Ovary (tissue), 9 donors: ENCODE data around the gene PARD3. TPM values are rescaled to one million over a fixed set of nuclear protein-coding genes. Genes with fewer than 3 reads are reported as not detected.

Experiments
- DNase-seq, 5 donors: peaks; one replicate each; pipeline ENCODE4 v3.0.0-alpha.2; 2019 to 2020
- H3K27ac ChIP-seq, 2 donors: fragments of 200-600 bp; one replicate each; pipeline versions ENCODE4 v1.5.1 to v1.8.0; 2019 to 2022
- H3K27me3 ChIP-seq: fragments of 200-600 bp; one replicate; pipeline ENCODE4 v1.8.0; 2022
- H3K36me3 ChIP-seq: fragments of 200-600 bp; sonication (generic); one replicate; pipeline ENCODE4 v1.5.1; 2019
- H3K4me1 ChIP-seq: one replicate; pipeline ENCODE4 v1.8.1; 2013; ENCODE audit warnings: mild to moderate bottlenecking, moderate library complexity; ENCODE audit not compliant: insufficient read depth
- H3K4me3 ChIP-seq: fragments of 200-600 bp; sonication (generic); one replicate; pipeline ENCODE4 v1.5.1; 2017
- H3K9me3 ChIP-seq, 2 donors: fragments of 200-600 bp in 1 of 2; sonication (generic) in 1 of 2; one replicate each; pipeline versions ENCODE4 v1.5.1 to v1.8.1; 2013 to 2019; ENCODE audit warnings: mild to moderate bottlenecking in 1 of 2, moderate library complexity in 1 of 2
- EP300 ChIP-seq: sonication (generic); formaldehyde crosslinking; IDR thresholded peaks from one replicate; pipeline ENCODE4 v1.6.1; 2017; ENCODE audit warnings: antibody characterized with exemption
- POLR2A ChIP-seq: fragments of 450-650 bp; IDR thresholded peaks from one replicate; pipeline ENCODE4 v1.6.1; 2017; ENCODE audit warnings: antibody characterized with exemption, mild to moderate bottlenecking, moderate library complexity
- WGBS, 3 donors: extraction: QIAGEN DNeasy Blood & Tissue Kit in 1 of 3; methylation state at CpG; one replicate each; pipeline versions ENCODE4 v1.1.5 to v1.1.7; 2013 to 2017; 5-methylcytosine and 5-hydroxymethylcytosine counted together
- intact Hi-C, 4 donors: fragments of 100-400 bp; cut with DNase I; formaldehyde crosslinking; loops; one replicate each; pipeline versions ENCODE4 v1.11.0 to v1.15.1; 2022 to 2023
- polyA plus RNA-seq, 2 donors: library from polyadenylated mRNA; stranded (reverse); fragments of 200-250 nt in 1 of 2; fragments of 350-450 nt in 1 of 2; fragmentation: Illumina TruSeq in 1 of 2; extraction: RNeasy Lipid Tissue Mini Kit (QIAGEN cat#74804) in 1 of 2; gene quantifications; one replicate each; pipeline ENCODE4 v1.2.3, GENCODE V29; 2013 to 2014
- total RNA-seq, 7 donors: library from RNA; depleted of rRNA in 2 of 7; stranded (reverse); fragments of >200 nt in 2 of 7; fragmentation: NEBNext Ultra II Directional in 3 of 7; extraction: Animal tissue kit (Norgen Biotek cat#: 25700) in 3 of 7; gene quantifications; one replicate each; pipeline versions ENCODE4 v1.1.0 to v1.2.4, GENCODE V29; 2016 to 2023
- TF ChIP-seq, protein P1 (sequence below), 3 donors: fragments of 450-650 bp in 2 of 3; fragments of 200-600 bp in 1 of 3; IDR thresholded peaks; one replicate each; pipeline versions ENCODE4 v1.5.1 to v1.8.0; 2016 to 2022; ENCODE audit warnings: antibody characterized with exemption in 3 of 3, mild to moderate bottlenecking in 1 of 3
- donor health status: DM: no; HTN: no; CAD: no; lungs with moderate emphysema.
- donor health status: DM: no; HTN: no; CAD: no.
- donor health status: Bipolar disorder and iron deficiency.
- donor health status: DM: yes; HTN: yes; CAD: no.
- donor health status: DM: no; HTN: no; CAD: no.
- donor health status: DM: yes; HTN: yes; CAD: no.

The PARD3 gene
- total and polyA plus RNA-seq, 9 donors: 31.8 to 92.3 (median 67.1) TPM

- 81 to 91% (median 82%) methylated on average over 11 of the region's 11 CpGs for WGBS, 3 donors
- TF ChIP-seq EP300: no peak
- TF ChIP-seq POLR2A: no peak
- TF ChIP-seq, protein P1, sequence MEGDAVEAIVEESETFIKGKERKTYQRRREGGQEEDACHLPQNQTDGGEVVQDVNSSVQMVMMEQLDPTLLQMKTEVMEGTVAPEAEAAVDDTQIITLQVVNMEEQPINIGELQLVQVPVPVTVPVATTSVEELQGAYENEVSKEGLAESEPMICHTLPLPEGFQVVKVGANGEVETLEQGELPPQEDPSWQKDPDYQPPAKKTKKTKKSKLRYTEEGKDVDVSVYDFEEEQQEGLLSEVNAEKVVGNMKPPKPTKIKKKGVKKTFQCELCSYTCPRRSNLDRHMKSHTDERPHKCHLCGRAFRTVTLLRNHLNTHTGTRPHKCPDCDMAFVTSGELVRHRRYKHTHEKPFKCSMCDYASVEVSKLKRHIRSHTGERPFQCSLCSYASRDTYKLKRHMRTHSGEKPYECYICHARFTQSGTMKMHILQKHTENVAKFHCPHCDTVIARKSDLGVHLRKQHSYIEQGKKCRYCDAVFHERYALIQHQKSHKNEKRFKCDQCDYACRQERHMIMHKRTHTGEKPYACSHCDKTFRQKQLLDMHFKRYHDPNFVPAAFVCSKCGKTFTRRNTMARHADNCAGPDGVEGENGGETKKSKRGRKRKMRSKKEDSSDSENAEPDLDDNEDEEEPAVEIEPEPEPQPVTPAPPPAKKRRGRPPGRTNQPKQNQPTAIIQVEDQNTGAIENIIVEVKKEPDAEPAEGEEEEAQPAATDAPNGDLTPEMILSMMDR (IDR thresholded peaks at IDR 0.05): no peak
- H3K9me3 ChIP-seq: no peaks in the 10 kb centered on the region
- no peaks in the 10 kb centered on the region for H3K36me3 ChIP-seq
- intact Hi-C loops: no loop called here
- H3K27ac ChIP-seq: no peak overlapping the region
- peaks cover under 1% of the 10 kb centered on the region for H3K4me1 ChIP-seq
- no peaks in the 10 kb centered on the region for H3K27me3 ChIP-seq
- no peak overlapping the region for H3K4me3 ChIP-seq
- DNase-seq: no peak
Observed at GRCh38 chr10:34163075-34163905, 651.8 kb downstream of the PARD3 start.

GRCh38 chr10:34161777-34162370 lies 653.2 kb downstream of the PARD3 start:
- WGBS, 3 donors: 87 to 96% (median 92%) methylated on average over 7 of the region's 7 CpGs
- Histone ChIP-seq H3K36me3 (no peaks in the 10 kb centered on the region), H3K9me3 (no peaks in the 10 kb centered on the region), H3K4me1 (peaks cover 3% of the 10 kb centered on the region), H3K27ac (no peak overlapping the region), H3K4me3 (no peak overlapping the region), H3K27me3 (no peaks in the 10 kb centered on the region)
- DNase-seq: no peak
- intact Hi-C loops: no loop called here
- TF ChIP-seq, protein P1 (IDR thresholded peaks at IDR 0.05): no peak
- TF ChIP-seq EP300 (no peak), POLR2A (no peak)

GRCh38 chr10:34160595-34160994 lies 654.5 kb downstream of the PARD3 start:
- Histone ChIP-seq H3K27ac (no peak overlapping the region), H3K4me3 (no peak overlapping the region), H3K27me3 (no peaks in the 10 kb centered on the region), H3K4me1 (peaks cover 5% of the 10 kb centered on the region), H3K9me3 (no peaks in the 10 kb centered on the region), H3K36me3 (no peaks in the 10 kb centered on the region)
- DNase-seq: no peak
- 99 to 100% (median 100%) methylated on average over 3 of the region's 3 CpGs for WGBS, 3 donors
- TF ChIP-seq, protein P1 (IDR thresholded peaks at IDR 0.05): no peak
- TF ChIP-seq EP300 (no peak), POLR2A (no peak)
- intact Hi-C loops: no loop called here

- no peak for DNase-seq
- TF ChIP-seq POLR2A: no peak
- TF ChIP-seq EP300: no peak
- TF ChIP-seq, protein P1 (IDR thresholded peaks at IDR 0.05): no peak
- no peaks in the 10 kb centered on the region for H3K27me3 ChIP-seq
- no peak overlapping the region for H3K27ac ChIP-seq
- no peaks in the 10 kb centered on the region for H3K36me3 ChIP-seq
- no peak overlapping the region for H3K4me3 ChIP-seq
- WGBS, 3 donors: 92 to 98% (median 94%) methylated on average over 1 of the region's 1 CpG
- H3K4me1 ChIP-seq: peaks cover 5% of the 10 kb centered on the region
- intact Hi-C loops: no loop called here
- no peaks in the 10 kb centered on the region for H3K9me3 ChIP-seq
Observed at GRCh38 chr10:34157501-34157900, 657.6 kb downstream of the PARD3 start.
